ENCODE results near the gene TMTC1.
"Not testable (repeated sequence)": the region's sequence is repeated elsewhere in the genome, so short reads cannot be mapped to it uniquely, and the experiment has no call there.

Gene TMTC1

GRCh38 chr12:29783773-29784666, at the start of gene TMTC1:
TSS of gene TMTC1 (minus strand) at chr12:29783942. CDS start at chr12:29783751, 191 bp downstream.
- DNase-seq = no peak

GRCh38 chr12:29831173-29831572, 47.4 kb upstream of the TMTC1 start:
- DNase-seq = no peak

- no peak for DNase-seq
Observed at GRCh38 chr12:29830391-29830790, 46.6 kb upstream of the TMTC1 start.

- DNase-seq = no peak
Observed at GRCh38 chr12:29818916-29819623, 35.3 kb upstream of the TMTC1 start.

- no peak for DNase-seq
Observed at GRCh38 chr12:29816874-29817725, 33.4 kb upstream of the TMTC1 start.

- DNase-seq = not testable (repeated sequence)
Observed at GRCh38 chr12:29809616-29810361, 26.0 kb upstream of the TMTC1 start.

- no peak for DNase-seq
Observed at GRCh38 chr12:29807129-29807528, 23.4 kb upstream of the TMTC1 start.

GRCh38 chr12:29804019-29804418, 20.3 kb upstream of the TMTC1 start:
- no peak for DNase-seq

GRCh38 chr12:29799591-29799990, 15.8 kb upstream of the TMTC1 start:
- DNase-seq = no peak

GRCh38 chr12:29797565-29798355, 14.0 kb upstream of the TMTC1 start:
- DNase-seq = no peak

GRCh38 chr12:29796823-29797263, 13.1 kb upstream of the TMTC1 start:
- DNase-seq = no peak

GRCh38 chr12:29795715-29796114, 12.0 kb upstream of the TMTC1 start:
- DNase-seq = no peak

- DNase-seq = no peak
Observed at GRCh38 chr12:29794862-29795261, 11.1 kb upstream of the TMTC1 start.

GRCh38 chr12:29792853-29793252, 9.1 kb upstream of the TMTC1 start:
- DNase-seq = no peak

- DNase-seq = no peak
Observed at GRCh38 chr12:29792132-29792531, 8.4 kb upstream of the TMTC1 start.

- DNase-seq = peak in 1 of 2 experiments; percentile 5
Observed at GRCh38 chr12:29782871-29783772, 620 bp downstream of the TMTC1 start.

- DNase-seq = peak in 1 of 2 experiments; percentile 9
Observed at GRCh38 chr12:29782285-29782870, 1.4 kb downstream of the TMTC1 start.

- DNase-seq = no peak
Observed at GRCh38 chr12:29781705-29782266, 2.0 kb downstream of the TMTC1 start.

GRCh38 chr12:29781188-29781587, 2.6 kb downstream of the TMTC1 start:
- DNase-seq = no peak

- no peak for DNase-seq
Observed at GRCh38 chr12:29780084-29780483, 3.7 kb downstream of the TMTC1 start.
